Vagina (tissue), 2 donors: Measurements from ENCODE around the gene SCAF8.

Experiments
- POLR2A ChIP-seq, 2 donors: fragments of 450-650 bp; IDR thresholded peaks; one replicate each; pipeline ENCODE4 v1.6.1; 2017; ENCODE audit warnings: antibody characterized with exemption in 2 of 2, mild to moderate bottlenecking in 2 of 2, moderate library complexity in 2 of 2
- TF ChIP-seq, protein P1 (sequence below), 3 experiments: fragments of 450-650 bp in 2 of 3; fragments of 200-600 bp in 1 of 3; sonication (generic) in 1 of 3; IDR thresholded peaks; one replicate each; pipeline ENCODE4 v1.5.1; 2017 to 2019; ENCODE audit warnings: antibody characterized with exemption in 3 of 3, mild to moderate bottlenecking in 2 of 3, moderate library complexity in 2 of 3

- TF ChIP-seq, protein P1, sequence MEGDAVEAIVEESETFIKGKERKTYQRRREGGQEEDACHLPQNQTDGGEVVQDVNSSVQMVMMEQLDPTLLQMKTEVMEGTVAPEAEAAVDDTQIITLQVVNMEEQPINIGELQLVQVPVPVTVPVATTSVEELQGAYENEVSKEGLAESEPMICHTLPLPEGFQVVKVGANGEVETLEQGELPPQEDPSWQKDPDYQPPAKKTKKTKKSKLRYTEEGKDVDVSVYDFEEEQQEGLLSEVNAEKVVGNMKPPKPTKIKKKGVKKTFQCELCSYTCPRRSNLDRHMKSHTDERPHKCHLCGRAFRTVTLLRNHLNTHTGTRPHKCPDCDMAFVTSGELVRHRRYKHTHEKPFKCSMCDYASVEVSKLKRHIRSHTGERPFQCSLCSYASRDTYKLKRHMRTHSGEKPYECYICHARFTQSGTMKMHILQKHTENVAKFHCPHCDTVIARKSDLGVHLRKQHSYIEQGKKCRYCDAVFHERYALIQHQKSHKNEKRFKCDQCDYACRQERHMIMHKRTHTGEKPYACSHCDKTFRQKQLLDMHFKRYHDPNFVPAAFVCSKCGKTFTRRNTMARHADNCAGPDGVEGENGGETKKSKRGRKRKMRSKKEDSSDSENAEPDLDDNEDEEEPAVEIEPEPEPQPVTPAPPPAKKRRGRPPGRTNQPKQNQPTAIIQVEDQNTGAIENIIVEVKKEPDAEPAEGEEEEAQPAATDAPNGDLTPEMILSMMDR (IDR thresholded peaks at IDR 0.05) = no peak
- no peak for TF ChIP-seq POLR2A (IDR thresholded peaks at IDR 0.05)
Observed at GRCh38 chr6:154861825-154862224, 128.6 kb downstream of the SCAF8 start.
